Motor neuron (in vitro differentiated cells): ENCODE results near the gene SLC38A7. TPM values are rescaled to one million over a fixed set of nuclear protein-coding genes. Genes with fewer than 3 reads are reported as not detected.
A peak's percentile ranks its signal among the peaks of the same experiment; 100 is the strongest.
"Not testable (repeated sequence)": the region's sequence is repeated elsewhere in the genome, so short reads cannot be mapped to it uniquely, and the experiment has no call there.

Experiments
- ATAC-seq, 8 experiments: fragments of 200-7000 bp; cut with Tn5 transposase; replicated peaks in 6 of 8; 2 replicates each; pipeline ENCODE4 v1.8.0; 2021; ENCODE audit warnings: mild to moderate bottlenecking in 8 of 8, moderate library complexity in 8 of 8
- H3K27ac ChIP-seq, 2 donors: fragments of 250-450 bp; sonication (Bioruptor Pico); 2 replicates each; pipeline ENCODE4 v1.9.0; 2021; ENCODE audit warnings: antibody characterized with exemption in 2 of 2, mild to moderate bottlenecking in 2 of 2, moderate library complexity in 1 of 2
- H3K4me1 ChIP-seq, 2 donors: fragments of 250-450 bp; sonication (Bioruptor Pico); replicated peaks in 1 of 2; 2 replicates each; pipeline ENCODE4 v1.6.1; 2021; ENCODE audit warnings: antibody characterized with exemption in 2 of 2, mild to moderate bottlenecking in 2 of 2, moderate library complexity in 1 of 2
- H3K4me3 ChIP-seq, 5 donors: fragments of 250-450 bp; sonication (Bioruptor Pico); 2 replicates each; pipeline ENCODE4 v1.9.0; 2021; ENCODE audit warnings: antibody characterized with exemption in 5 of 5, mild to moderate bottlenecking in 5 of 5, moderate library complexity in 4 of 5
- WGBS, 10 experiments: fragments of 450-650 bp; shearing (Covaris generic); methylation state at CpG; one replicate each; pipeline ENCODE4 v1.0.0; 2022; 5-methylcytosine and 5-hydroxymethylcytosine counted together
- in situ Hi-C, 9 experiments: fragments of 400-800 bp; cut with MboI; loops; one replicate each; pipeline ENCODE4 v1.15.0; 2021; ENCODE audit warnings: low sequenced_read_pairs in 9 of 9, low pct_unique_long_range_greater_than_20kb in 2 of 9; ENCODE audit not compliant: unreplicated experiment in 9 of 9
- total RNA-seq, 8 experiments: library from RNA; unstranded; fragments of 300-600 nt; gene quantifications; 2 replicates each; pipeline versions ENCODE4 v1.2.3 to v1.2.4, GENCODE V29; 2022

Gene SLC38A7
- total RNA-seq, 8 experiments from 2014 or later = 5.0 to 30.7 (median 16.9) TPM

- Histone ChIP-seq H3K4me3 (no peak overlapping the region), H3K27ac (no peak overlapping the region), H3K4me1 (no peaks in the 10 kb centered on the region)
- ATAC-seq = no peak
- WGBS, 10 experiments = 60% methylated on average over 1 of the region's 8 CpGs; no CpG with 5 or more reads in 9 of the 10 experiments
- in situ Hi-C loops = loop anchor here in 4 of 9 experiments (25.0 kb wide), 2 partner anchors 328 to 353 kb away; no protein-coding TSS in a partner anchor
These were observed 19.4 kb downstream of the SLC38A7 start for GRCh38 chr16:58665200-58665599.

- 0 to 83% (median 44%) methylated on average over 1 to 8 of the region's 12 CpGs; no CpG with 5 or more reads in 1 of the 10 experiments for WGBS, 10 experiments
- H3K4me1 ChIP-seq = no peaks in the 10 kb centered on the region
- no peak overlapping the region for H3K27ac ChIP-seq
- ATAC-seq = peak; percentile 94 to 100 (median 99)
- H3K4me3 ChIP-seq = no peak overlapping the region
- in situ Hi-C loops = loop anchor here in 4 of 9 experiments (25.0 kb wide), 2 partner anchors 324 to 349 kb away; no protein-coding TSS in a partner anchor
These were observed 23.3 kb downstream of the SLC38A7 start for GRCh38 chr16:58661199-58661830.

GRCh38 chr16:58659911-58660310, 24.7 kb downstream of the SLC38A7 start:
- 31 to 100% (median 88%) methylated on average over 2 to 11 of the region's 11 CpGs; no CpG with 5 or more reads in 3 of the 10 experiments for WGBS, 10 experiments
- not testable (repeated sequence) for H3K4me1 ChIP-seq, ATAC-seq, H3K4me3 ChIP-seq, H3K27ac ChIP-seq
- in situ Hi-C loops = loop anchor here in 4 of 9 experiments (25.0 kb wide), 2 partner anchors 323 to 348 kb away; no protein-coding TSS in a partner anchor

GRCh38 chr16:58658796-58659211, 25.8 kb downstream of the SLC38A7 start:
- 41 to 100% (median 92%) methylated on average over 1 to 3 of the region's 3 CpGs; no CpG with 5 or more reads in 4 of the 10 experiments for WGBS, 10 experiments

GRCh38 chr16:58656899-58657298, 27.7 kb downstream of the SLC38A7 start:
- in situ Hi-C loops = loop anchor here in 4 of 9 experiments (25.0 kb wide), 2 partner anchors 320 to 345 kb away; no protein-coding TSS in a partner anchor
- H3K27ac ChIP-seq = no peak overlapping the region
- H3K4me3 ChIP-seq = no peak overlapping the region
- 52 to 100% (median 74%) methylated on average over 1 to 3 of the region's 4 CpGs; no CpG with 5 or more reads in 4 of the 10 experiments for WGBS, 10 experiments
- no peak for ATAC-seq
- peaks cover 10 to 19% of the 10 kb centered on the region in 2 donors for H3K4me1 ChIP-seq

More at GRCh38 chr16:58658796-58659211, 25.8 kb downstream of the SLC38A7 start:
- in situ Hi-C loops = loop anchor here in 4 of 9 experiments (25.0 kb wide), 2 partner anchors 322 to 347 kb away; no protein-coding TSS in a partner anchor
- no peak overlapping the region for H3K4me3 ChIP-seq
- ATAC-seq = no peak
- peaks cover 10 to 15% of the 10 kb centered on the region in 2 donors for H3K4me1 ChIP-seq
- no peak overlapping the region for H3K27ac ChIP-seq

- no peak for ATAC-seq
- Histone ChIP-seq H3K27ac (no peak overlapping the region), H3K4me3 (no peak overlapping the region), H3K4me1 (peaks cover 10 to 19% of the 10 kb centered on the region in 2 donors)
- in situ Hi-C loops = loop anchor here in 4 of 9 experiments (25.0 kb wide), 2 partner anchors 318 to 343 kb away; no protein-coding TSS in a partner anchor
- 67 to 100% (median 83%) methylated on average over 1 to 8 of the region's 8 CpGs; no CpG with 5 or more reads in 5 of the 10 experiments for WGBS, 10 experiments
These were observed 29.4 kb downstream of the SLC38A7 start for GRCh38 chr16:58655215-58655596.

- no peak overlapping the region for H3K4me3 ChIP-seq
- 39 to 100% (median 67%) methylated on average over 1 to 4 of the region's 7 CpGs; no CpG with 5 or more reads in 4 of the 10 experiments for WGBS, 10 experiments
- in situ Hi-C loops = loop anchor here in 4 of 9 experiments (25.0 kb wide), 2 partner anchors 317 to 342 kb away; no protein-coding TSS in a partner anchor
- H3K27ac ChIP-seq = peak overlapping the region; percentile 36 to 71
- ATAC-seq = peak in 5 of 8 experiments; percentile 55 to 89 (median 82)
- peaks cover 10 to 19% of the 10 kb centered on the region in 2 donors for H3K4me1 ChIP-seq
These were observed 29.9 kb downstream of the SLC38A7 start for GRCh38 chr16:58654560-58655214.

- H3K4me1 ChIP-seq = peaks cover 10 to 19% of the 10 kb centered on the region in 2 donors
- peak in 3 of 8 experiments; percentile 90 to 97 (median 96) for ATAC-seq
- H3K27ac ChIP-seq = no peak overlapping the region
- WGBS, 10 experiments = 0 to 60% (median 50%) methylated on average over 1 to 2 of the region's 3 CpGs; no CpG with 5 or more reads in 7 of the 10 experiments
- in situ Hi-C loops = loop anchor here in 4 of 9 experiments (25.0 kb wide), 2 partner anchors 315 to 340 kb away; no protein-coding TSS in a partner anchor
- H3K4me3 ChIP-seq = no peak overlapping the region
These were observed 31.8 kb downstream of the SLC38A7 start for GRCh38 chr16:58652741-58653140.

- H3K4me3 ChIP-seq = no peak overlapping the region
- H3K4me1 ChIP-seq = peaks cover 10 to 19% of the 10 kb centered on the region in 2 donors
- WGBS, 10 experiments = 40 to 100% (median 89%) methylated on average over 1 to 3 of the region's 3 CpGs; no CpG with 5 or more reads in 1 of the 10 experiments
- no peak for ATAC-seq
- in situ Hi-C loops = loop anchor here in 4 of 9 experiments (25.0 kb wide), 2 partner anchors 315 to 340 kb away; no protein-coding TSS in a partner anchor
- H3K27ac ChIP-seq = no peak overlapping the region
These were observed 32.6 kb downstream of the SLC38A7 start for GRCh38 chr16:58651965-58652348.

- Histone ChIP-seq H3K4me3 (no peak overlapping the region), H3K27ac (no peak overlapping the region), H3K4me1 (peaks cover 7 to 12% of the 10 kb centered on the region in 2 donors)
- 40 to 83% (median 61%) methylated on average over 2 to 3 of the region's 3 CpGs; no CpG with 5 or more reads in 6 of the 10 experiments for WGBS, 10 experiments
- ATAC-seq = peak in 1 of 8 experiments; percentile 25
- in situ Hi-C loops = loop anchor here in 5 of 9 experiments (25.0 kb wide), 2 partner anchors 312 to 337 kb away; no protein-coding TSS in a partner anchor
These were observed 34.9 kb downstream of the SLC38A7 start for GRCh38 chr16:58649707-58650106.

GRCh38 chr16:58647107-58647506, 37.5 kb downstream of the SLC38A7 start:
- no peak for ATAC-seq
- H3K27ac ChIP-seq = no peak overlapping the region
- no peak overlapping the region for H3K4me3 ChIP-seq
- in situ Hi-C loops = loop anchor here in 1 of 9 experiments (25.0 kb wide), 1 partner anchor 310 kb away; no protein-coding TSS in a partner anchor
- no peaks in the 10 kb centered on the region for H3K4me1 ChIP-seq
- 67 to 100% (median 80%) methylated on average over 1 to 4 of the region's 4 CpGs; no CpG with 5 or more reads in 5 of the 10 experiments for WGBS, 10 experiments

GRCh38 chr16:58644765-58645487, 39.6 kb downstream of the SLC38A7 start:
- no peaks in the 10 kb centered on the region for H3K4me1 ChIP-seq
- no peak overlapping the region for H3K27ac ChIP-seq
- no peak for ATAC-seq
- 20 to 92% (median 75%) methylated on average over 1 to 5 of the region's 8 CpGs; no CpG with 5 or more reads in 1 of the 10 experiments for WGBS, 10 experiments
- no peak overlapping the region for H3K4me3 ChIP-seq
- in situ Hi-C loops = loop anchor here in 1 of 9 experiments (25.0 kb wide), 1 partner anchor 308 kb away; no protein-coding TSS in a partner anchor
